Measurements from ENCODE around the gene CD300LF. TPM values are rescaled to one million over a fixed set of nuclear protein-coding genes. Genes with fewer than 3 reads are reported as not detected.

Gene CD300LF
- total RNA-seq (2014; rRNA removed; shearing (Covaris generic)) (not detected in 2 replicates), polyA plus RNA-seq (2016; fragmentation: Nextera tagmentation; extraction: Ambion mirVana) (not detected in 2 replicates)
- long read RNA-seq: 0 reads

DNA sequence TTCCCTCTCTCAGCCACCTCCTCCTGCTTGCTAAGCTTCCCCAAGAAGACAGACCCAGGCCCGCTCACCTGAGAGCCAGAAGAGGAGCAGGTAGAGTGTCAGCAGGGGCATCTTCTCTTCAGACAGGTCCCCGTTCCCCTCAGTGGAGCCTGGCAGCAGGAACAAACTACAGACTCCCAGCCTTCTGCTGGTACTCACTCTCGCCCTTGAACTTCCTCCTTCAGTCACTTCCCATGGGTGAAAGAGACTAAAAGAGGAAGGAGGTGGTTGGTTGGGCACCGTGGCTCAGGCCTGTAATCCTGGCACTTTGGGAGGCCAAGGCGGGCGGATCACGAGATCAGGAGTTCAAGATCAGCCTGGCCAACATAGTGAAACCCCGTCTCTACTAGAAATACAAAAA lies at the start of gene CD300LF:
TSS of gene CD300LF (minus strand) at position 168 of the 400 bp plus-strand sequence. CDS start at position 111, 57 bp downstream.
- H3K27me3 Mint-ChIP-seq (ENCODE audit: insufficient read depth, low read depth, poor library complexity): peaks cover 8% of the 10 kb centered on the region

More for the DNA sequence above, at the start of gene CD300LF:
- Histone ChIP-seq H4K20me1 (replicated peaks; ENCODE audit: insufficient read depth) (no peaks in the 10 kb centered on the region), H3K4me1 (ENCODE audit: insufficient read depth) (no peaks in the 10 kb centered on the region), H3K27ac (ENCODE audit: low read depth) (no peak within 1 kb of the TSS), H3F3A (replicated peaks; ENCODE audit: low read depth) (no peaks in the 10 kb centered on the region), H2AFZ (no peak within 1 kb of the TSS), H3K4me3 (no peak within 1 kb of the TSS), H3K79me2 (replicated peaks; ENCODE audit: insufficient read depth) (no peaks in the 10 kb centered on the region), H3K27me3 (ENCODE audit: insufficient read depth) (no peaks in the 10 kb centered on the region), H3K9me2 (ENCODE audit: insufficient read depth) (no peaks in the 10 kb centered on the region), H3K36me3 (ENCODE audit: insufficient read depth) (no peaks in the 10 kb centered on the region), H3K4me2 (no peak within 1 kb of the TSS)
- Mint-ChIP-seq H3K4me3 (no peak within 1 kb of the TSS), H3K27ac (no peak within 1 kb of the TSS), H3K9me3 (no peaks in the 10 kb centered on the region), H3K36me3 (ENCODE audit: low read depth) (no peaks in the 10 kb centered on the region), H3K4me1 (peaks cover 2% of the 10 kb centered on the region; the same call in 1 of the 3 replicates)
- ATAC-seq: no peak
- DNase-seq (ENCODE audit: low spot score): no peak
- TF ChIP-seq, protein P1, sequence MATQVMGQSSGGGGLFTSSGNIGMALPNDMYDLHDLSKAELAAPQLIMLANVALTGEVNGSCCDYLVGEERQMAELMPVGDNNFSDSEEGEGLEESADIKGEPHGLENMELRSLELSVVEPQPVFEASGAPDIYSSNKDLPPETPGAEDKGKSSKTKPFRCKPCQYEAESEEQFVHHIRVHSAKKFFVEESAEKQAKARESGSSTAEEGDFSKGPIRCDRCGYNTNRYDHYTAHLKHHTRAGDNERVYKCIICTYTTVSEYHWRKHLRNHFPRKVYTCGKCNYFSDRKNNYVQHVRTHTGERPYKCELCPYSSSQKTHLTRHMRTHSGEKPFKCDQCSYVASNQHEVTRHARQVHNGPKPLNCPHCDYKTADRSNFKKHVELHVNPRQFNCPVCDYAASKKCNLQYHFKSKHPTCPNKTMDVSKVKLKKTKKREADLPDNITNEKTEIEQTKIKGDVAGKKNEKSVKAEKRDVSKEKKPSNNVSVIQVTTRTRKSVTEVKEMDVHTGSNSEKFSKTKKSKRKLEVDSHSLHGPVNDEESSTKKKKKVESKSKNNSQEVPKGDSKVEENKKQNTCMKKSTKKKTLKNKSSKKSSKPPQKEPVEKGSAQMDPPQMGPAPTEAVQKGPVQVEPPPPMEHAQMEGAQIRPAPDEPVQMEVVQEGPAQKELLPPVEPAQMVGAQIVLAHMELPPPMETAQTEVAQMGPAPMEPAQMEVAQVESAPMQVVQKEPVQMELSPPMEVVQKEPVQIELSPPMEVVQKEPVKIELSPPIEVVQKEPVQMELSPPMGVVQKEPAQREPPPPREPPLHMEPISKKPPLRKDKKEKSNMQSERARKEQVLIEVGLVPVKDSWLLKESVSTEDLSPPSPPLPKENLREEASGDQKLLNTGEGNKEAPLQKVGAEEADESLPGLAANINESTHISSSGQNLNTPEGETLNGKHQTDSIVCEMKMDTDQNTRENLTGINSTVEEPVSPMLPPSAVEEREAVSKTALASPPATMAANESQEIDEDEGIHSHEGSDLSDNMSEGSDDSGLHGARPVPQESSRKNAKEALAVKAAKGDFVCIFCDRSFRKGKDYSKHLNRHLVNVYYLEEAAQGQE (IDR thresholded peaks at IDR 0.05; ENCODE audit: unreplicated experiment): no peak
- TF ChIP-seq ZNF331 (CRISPR knock-in tag; IDR thresholded peaks at IDR 0.05; ENCODE audit: low read depth): no peak
- no peak for TF ChIP-seq EZH2phosphoT487 (IDR thresholded peaks at IDR 0.05; ENCODE audit: unreplicated experiment)
- TF ChIP-seq, protein P2, sequence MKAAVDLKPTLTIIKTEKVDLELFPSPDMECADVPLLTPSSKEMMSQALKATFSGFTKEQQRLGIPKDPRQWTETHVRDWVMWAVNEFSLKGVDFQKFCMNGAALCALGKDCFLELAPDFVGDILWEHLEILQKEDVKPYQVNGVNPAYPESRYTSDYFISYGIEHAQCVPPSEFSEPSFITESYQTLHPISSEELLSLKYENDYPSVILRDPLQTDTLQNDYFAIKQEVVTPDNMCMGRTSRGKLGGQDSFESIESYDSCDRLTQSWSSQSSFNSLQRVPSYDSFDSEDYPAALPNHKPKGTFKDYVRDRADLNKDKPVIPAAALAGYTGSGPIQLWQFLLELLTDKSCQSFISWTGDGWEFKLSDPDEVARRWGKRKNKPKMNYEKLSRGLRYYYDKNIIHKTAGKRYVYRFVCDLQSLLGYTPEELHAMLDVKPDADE (IDR thresholded peaks at IDR 0.05): no peak
- TF ChIP-seq CREB1 (CRISPR knock-in tag; IDR thresholded peaks at IDR 0.05; ENCODE audit: low read depth): no peak
- TF ChIP-seq POLR2AphosphoS5 (IDR thresholded peaks at IDR 0.05; ENCODE audit: low read depth): no peak
- no peak for TF ChIP-seq EZH2 (IDR thresholded peaks at IDR 0.05; ENCODE audit: low read depth, unreplicated experiment)
- TF ChIP-seq JUNB (IDR thresholded peaks at IDR 0.05; ENCODE audit: unreplicated experiment): no peak
- TF ChIP-seq STAT1 (IDR thresholded peaks at IDR 0.05; ENCODE audit: unreplicated experiment): no peak
- TF ChIP-seq, protein P3, sequence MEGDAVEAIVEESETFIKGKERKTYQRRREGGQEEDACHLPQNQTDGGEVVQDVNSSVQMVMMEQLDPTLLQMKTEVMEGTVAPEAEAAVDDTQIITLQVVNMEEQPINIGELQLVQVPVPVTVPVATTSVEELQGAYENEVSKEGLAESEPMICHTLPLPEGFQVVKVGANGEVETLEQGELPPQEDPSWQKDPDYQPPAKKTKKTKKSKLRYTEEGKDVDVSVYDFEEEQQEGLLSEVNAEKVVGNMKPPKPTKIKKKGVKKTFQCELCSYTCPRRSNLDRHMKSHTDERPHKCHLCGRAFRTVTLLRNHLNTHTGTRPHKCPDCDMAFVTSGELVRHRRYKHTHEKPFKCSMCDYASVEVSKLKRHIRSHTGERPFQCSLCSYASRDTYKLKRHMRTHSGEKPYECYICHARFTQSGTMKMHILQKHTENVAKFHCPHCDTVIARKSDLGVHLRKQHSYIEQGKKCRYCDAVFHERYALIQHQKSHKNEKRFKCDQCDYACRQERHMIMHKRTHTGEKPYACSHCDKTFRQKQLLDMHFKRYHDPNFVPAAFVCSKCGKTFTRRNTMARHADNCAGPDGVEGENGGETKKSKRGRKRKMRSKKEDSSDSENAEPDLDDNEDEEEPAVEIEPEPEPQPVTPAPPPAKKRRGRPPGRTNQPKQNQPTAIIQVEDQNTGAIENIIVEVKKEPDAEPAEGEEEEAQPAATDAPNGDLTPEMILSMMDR (conservative IDR thresholded peaks at IDR 0.05; ENCODE audit: low read depth in 2 of 2): no peak
- TF ChIP-seq, protein P4, sequence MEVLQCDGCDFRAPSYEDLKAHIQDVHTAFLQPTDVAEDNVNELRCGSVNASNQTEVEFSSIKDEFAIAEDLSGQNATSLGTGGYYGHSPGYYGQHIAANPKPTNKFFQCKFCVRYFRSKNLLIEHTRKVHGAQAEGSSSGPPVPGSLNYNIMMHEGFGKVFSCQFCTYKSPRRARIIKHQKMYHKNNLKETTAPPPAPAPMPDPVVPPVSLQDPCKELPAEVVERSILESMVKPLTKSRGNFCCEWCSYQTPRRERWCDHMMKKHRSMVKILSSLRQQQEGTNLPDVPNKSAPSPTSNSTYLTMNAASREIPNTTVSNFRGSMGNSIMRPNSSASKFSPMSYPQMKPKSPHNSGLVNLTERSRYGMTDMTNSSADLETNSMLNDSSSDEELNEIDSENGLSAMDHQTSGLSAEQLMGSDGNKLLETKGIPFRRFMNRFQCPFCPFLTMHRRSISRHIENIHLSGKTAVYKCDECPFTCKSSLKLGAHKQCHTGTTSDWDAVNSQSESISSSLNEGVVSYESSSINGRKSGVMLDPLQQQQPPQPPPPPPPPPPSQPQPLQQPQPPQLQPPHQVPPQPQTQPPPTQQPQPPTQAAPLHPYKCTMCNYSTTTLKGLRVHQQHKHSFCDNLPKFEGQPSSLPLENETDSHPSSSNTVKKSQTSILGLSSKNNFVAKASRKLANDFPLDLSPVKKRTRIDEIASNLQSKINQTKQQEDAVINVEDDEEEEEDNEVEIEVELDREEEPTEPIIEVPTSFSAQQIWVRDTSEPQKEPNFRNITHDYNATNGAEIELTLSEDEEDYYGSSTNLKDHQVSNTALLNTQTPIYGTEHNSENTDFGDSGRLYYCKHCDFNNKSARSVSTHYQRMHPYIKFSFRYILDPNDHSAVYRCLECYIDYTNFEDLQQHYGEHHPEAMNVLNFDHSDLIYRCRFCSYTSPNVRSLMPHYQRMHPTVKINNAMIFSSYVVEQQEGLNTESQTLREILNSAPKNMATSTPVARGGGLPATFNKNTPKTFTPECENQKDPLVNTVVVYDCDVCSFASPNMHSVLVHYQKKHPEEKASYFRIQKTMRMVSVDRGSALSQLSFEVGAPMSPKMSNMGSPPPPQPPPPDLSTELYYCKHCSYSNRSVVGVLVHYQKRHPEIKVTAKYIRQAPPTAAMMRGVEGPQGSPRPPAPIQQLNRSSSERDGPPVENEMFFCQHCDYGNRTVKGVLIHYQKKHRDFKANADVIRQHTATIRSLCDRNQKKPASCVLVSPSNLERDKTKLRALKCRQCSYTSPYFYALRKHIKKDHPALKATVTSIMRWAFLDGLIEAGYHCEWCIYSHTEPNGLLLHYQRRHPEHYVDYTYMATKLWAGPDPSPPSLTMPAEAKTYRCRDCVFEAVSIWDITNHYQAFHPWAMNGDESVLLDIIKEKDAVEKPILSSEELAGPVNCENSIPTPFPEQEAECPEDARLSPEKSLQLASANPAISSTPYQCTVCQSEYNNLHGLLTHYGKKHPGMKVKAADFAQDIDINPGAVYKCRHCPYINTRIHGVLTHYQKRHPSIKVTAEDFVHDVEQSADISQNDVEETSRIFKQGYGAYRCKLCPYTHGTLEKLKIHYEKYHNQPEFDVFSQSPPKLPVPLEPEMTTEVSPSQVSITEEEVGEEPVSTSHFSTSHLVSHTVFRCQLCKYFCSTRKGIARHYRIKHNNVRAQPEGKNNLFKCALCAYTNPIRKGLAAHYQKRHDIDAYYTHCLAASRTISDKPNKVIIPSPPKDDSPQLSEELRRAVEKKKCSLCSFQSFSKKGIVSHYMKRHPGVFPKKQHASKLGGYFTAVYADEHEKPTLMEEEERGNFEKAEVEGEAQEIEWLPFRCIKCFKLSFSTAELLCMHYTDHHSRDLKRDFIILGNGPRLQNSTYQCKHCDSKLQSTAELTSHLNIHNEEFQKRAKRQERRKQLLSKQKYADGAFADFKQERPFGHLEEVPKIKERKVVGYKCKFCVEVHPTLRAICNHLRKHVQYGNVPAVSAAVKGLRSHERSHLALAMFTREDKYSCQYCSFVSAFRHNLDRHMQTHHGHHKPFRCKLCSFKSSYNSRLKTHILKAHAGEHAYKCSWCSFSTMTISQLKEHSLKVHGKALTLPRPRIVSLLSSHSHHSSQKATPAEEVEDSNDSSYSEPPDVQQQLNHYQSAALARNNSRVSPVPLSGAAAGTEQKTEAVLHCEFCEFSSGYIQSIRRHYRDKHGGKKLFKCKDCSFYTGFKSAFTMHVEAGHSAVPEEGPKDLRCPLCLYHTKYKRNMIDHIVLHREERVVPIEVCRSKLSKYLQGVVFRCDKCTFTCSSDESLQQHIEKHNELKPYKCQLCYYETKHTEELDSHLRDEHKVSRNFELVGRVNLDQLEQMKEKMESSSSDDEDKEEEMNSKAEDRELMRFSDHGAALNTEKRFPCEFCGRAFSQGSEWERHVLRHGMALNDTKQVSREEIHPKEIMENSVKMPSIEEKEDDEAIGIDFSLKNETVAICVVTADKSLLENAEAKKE (CRISPR knock-in tag; IDR thresholded peaks at IDR 0.05): no peak
- no peak for TF ChIP-seq ZNF114 (CRISPR knock-in tag; IDR thresholded peaks at IDR 0.05)
- TF ChIP-seq NANOG (IDR thresholded peaks at IDR 0.05; ENCODE audit: borderline replicate concordance): no peak

All from GM23338 (cell line).